Right lobe of liver (tissue), 4 donors: ENCODE measurements around the gene UACA.

ENCODE experiments used
- CTCF ChIP-seq, 4 donors: fragments of 200-600 bp in 3 of 4; fragments of 450-650 bp in 1 of 4; IDR thresholded peaks; one replicate each; pipeline versions ENCODE4 v1.5.1 to v1.8.0; 2016 to 2022; ENCODE audit warnings: antibody characterized with exemption in 4 of 4, mild to moderate bottlenecking in 2 of 4
- POLR2A ChIP-seq: fragments of 450-650 bp; IDR thresholded peaks from one replicate; pipeline ENCODE4 v1.6.1; 2017; ENCODE audit warnings: antibody characterized with exemption, mild to moderate bottlenecking
- donor health status: DM: no; HTN: no; CAD: no.
- donor health status: DM: no; HTN: no; CAD: no.
- donor health status: DM: no; HTN: yes; CAD: no.

DNA sequence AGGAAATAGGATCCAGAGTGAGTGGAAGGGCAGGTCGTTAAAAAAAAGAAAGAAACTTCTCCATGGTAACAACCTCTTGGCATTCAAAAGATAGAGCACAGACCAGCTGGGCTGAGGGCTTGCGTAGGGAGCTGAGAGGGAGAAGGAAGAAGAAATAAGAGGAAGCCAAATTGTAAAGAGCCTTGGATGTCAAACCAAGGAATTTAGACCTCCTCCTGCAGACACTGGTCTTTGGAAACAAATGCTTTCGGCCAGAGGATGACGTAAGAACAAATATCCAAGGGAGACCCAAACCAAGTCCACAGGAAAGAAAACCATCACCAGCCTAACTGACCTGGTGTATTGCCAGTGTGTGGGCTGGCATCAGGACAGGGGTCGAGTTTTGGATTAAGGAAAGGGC, 155.2 kb downstream of the UACA start:
- TF ChIP-seq CTCF (IDR thresholded peaks at IDR 0.05): no peak
- TF ChIP-seq POLR2A: no peak
